SJSA1 (cell line): Measurements from ENCODE around the gene UQCR11. TPM values are rescaled to one million over a fixed set of nuclear protein-coding genes. Genes with fewer than 3 reads are reported as not detected.

ENCODE experiments used
- DNase-seq, 2 experiments: peaks; one replicate each; pipeline ENCODE4 v3.0.0-alpha.2; 2015 to 2020; ENCODE audit warnings: low spot score in 2 of 2, low read depth in 1 of 2
- H3K27ac ChIP-seq: fragments of 250-450 bp; sonication (Bioruptor Pico); 2 replicates; pipeline ENCODE4 v1.5.1; 2020; ENCODE audit warnings: mild to moderate bottlenecking, moderate library complexity
- H3K27me3 ChIP-seq: fragments of 250-450 bp; sonication (Bioruptor Pico); replicated peaks from 2 replicates; pipeline ENCODE4 v1.5.1; 2020; ENCODE audit warnings: mild to moderate bottlenecking, moderate library complexity
- H3K36me3 ChIP-seq: fragments of 250-450 bp; sonication (Bioruptor Pico); 2 replicates; pipeline ENCODE4 v1.5.1; 2020; ENCODE audit warnings: mild to moderate bottlenecking
- H3K4me1 ChIP-seq: fragments of 250-450 bp; sonication (Bioruptor Pico); replicated peaks from 2 replicates; pipeline ENCODE4 v1.6.1; 2021; ENCODE audit warnings: mild to moderate bottlenecking
- H3K4me3 ChIP-seq: fragments of 250-450 bp; sonication (Bioruptor Pico); 2 replicates; pipeline ENCODE4 v1.5.1; 2020; ENCODE audit warnings: mild to moderate bottlenecking
- H3K9me3 ChIP-seq: fragments of 250-450 bp; sonication (Bioruptor Pico); replicated peaks from 2 replicates; pipeline ENCODE4 v1.5.1; 2020; ENCODE audit warnings: mild to moderate bottlenecking
- total RNA-seq: library from RNA; depleted of rRNA; stranded (reverse); fragments of >200 nt; shearing (Covaris generic); gene quantifications from 2 replicates; pipeline ENCODE4 v1.2.3, GENCODE V29; 2014; rRNA removed

The UQCR11 gene
- total RNA-seq, 1 experiment from 2014 or later: 60.1 TPM

DNA sequence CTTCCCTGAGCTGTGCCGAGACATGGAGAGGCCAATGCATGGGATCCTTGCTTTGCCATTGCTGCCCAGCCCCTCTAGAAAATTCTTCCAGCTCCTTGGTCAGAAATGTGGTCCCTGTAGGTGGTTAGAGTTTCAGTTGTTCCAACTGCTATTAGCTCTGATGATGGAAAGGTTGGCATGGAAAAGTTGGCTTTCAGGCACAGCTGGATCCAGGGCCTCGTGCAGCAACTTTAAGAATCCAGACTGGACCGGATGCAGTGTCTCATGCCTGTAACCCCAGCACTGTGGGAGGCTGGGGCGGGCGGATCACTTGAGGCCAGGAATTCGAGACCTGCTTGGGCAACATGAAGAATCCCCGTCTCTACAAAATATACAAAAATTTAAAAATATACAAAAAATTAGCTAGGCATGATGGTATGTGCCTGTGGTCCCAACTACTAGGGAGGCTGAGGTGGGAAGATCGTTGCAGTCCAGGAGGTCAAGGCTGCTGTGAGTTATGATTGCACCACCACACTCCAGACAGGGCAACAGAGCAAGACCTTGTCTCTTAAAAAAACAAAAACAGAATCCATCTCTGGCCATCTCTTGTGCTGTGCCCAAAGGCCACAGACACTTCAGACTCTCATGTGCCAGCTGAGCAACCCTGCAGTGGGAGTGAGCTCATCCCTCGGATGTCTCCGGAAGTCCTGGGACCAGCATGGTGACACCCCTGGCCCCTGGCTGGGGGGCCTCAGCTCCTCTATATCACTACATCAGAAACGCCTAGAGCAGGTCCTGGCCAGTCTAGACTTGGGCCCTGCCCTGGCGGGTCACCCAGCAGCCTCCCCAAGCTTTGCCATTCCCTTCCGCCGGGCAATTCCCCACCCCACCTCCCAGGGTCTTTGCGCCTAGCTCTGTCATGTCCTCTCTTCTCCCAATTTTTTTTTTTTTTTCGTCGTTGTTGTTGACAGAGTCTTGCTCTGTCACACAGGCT is 53.9 kb downstream of the UQCR11 start:
- no peaks in the 10 kb centered on the region for H3K27me3 ChIP-seq
- no peaks in the 10 kb centered on the region for H3K4me1 ChIP-seq
- DNase-seq: no peak
- no peaks in the 10 kb centered on the region for H3K9me3 ChIP-seq
- peaks cover 7% of the 10 kb centered on the region for H3K36me3 ChIP-seq
- no peak overlapping the region for H3K4me3 ChIP-seq
- no peak overlapping the region for H3K27ac ChIP-seq

DNA sequence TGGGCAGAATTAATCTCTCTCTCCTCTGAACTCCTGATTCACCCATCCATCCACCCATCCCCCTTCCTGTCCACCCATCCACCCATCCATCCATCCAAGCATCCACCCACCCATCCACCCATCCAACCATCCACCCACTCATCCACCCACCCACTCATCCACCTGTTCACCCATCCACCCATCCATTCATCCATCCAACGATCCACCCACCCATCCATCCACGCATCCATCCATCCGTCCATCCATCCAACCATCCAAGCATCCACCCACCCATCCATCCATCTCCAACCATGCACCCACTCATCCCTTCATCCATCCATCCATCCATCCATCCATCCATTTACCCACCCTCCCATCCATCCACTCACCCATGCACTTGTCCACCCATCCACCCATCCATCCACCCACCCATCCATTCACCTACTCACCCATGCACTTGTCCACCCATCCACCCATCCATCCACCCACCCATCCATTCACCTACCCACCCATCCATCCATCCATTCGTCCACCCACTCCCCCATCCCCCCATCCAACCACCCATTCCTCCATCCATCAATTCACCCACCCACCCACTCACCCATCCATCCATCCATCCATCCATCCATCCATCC is 55.8 kb downstream of the UQCR11 start:
- Histone ChIP-seq H3K4me3 (no peak overlapping the region), H3K27me3 (peaks cover 10% of the 10 kb centered on the region), H3K9me3 (no peaks in the 10 kb centered on the region), H3K4me1 (no peaks in the 10 kb centered on the region), H3K27ac (no peak overlapping the region), H3K36me3 (0 out of 2 replicates have a peak, but pooled peaks cover 5% of the 10 kb centered on the region)
- DNase-seq: no peak

Other genes starting within 250 kb of the UQCR11 start
- gene NDUFS7, start 221.6 kb downstream of the UQCR11 start, total RNA-seq: 83.4 and 112 TPM in 2 replicates
- gene GAMT, start 203.9 kb downstream of the UQCR11 start, total RNA-seq: 28.6 and 35.8 TPM in 2 replicates
- gene DAZAP1, start 197.9 kb downstream of the UQCR11 start, total RNA-seq: 92.9 and 131 TPM in 2 replicates
- 1,442 and 2,183 TPM in 2 replicates for gene RPS15, start 167.1 kb downstream of the UQCR11 start, total RNA-seq
- gene APC2, start 155.3 kb downstream of the UQCR11 start, total RNA-seq: 0.25 TPM in 1 of 2 replicates, not detected in the other
- 29.3 and 34.2 TPM in 2 replicates for gene C19orf25, start 126.2 kb downstream of the UQCR11 start, total RNA-seq
- 0.34 TPM in 1 of 2 replicates, not detected in the other for gene PCSK4, start 115.1 kb downstream of the UQCR11 start, total RNA-seq
- 0.92 TPM in 1 of 2 replicates, not detected in the other for gene REEP6, start 114.3 kb downstream of the UQCR11 start, total RNA-seq
- gene ADAMTSL5, start 92.4 kb downstream of the UQCR11 start, total RNA-seq: 2.6 and 4.0 TPM in 2 replicates
- gene PLK5, start 81.4 kb downstream of the UQCR11 start, total RNA-seq: not detected in 2 replicates
- 109 and 116 TPM in 2 replicates for gene MEX3D, start 37.1 kb downstream of the UQCR11 start, total RNA-seq
- gene MBD3, start 12.6 kb downstream of the UQCR11 start, total RNA-seq: 128 and 130 TPM in 2 replicates
- gene TCF3, start 47.2 kb upstream of the UQCR11 start, total RNA-seq: 128 and 245 TPM in 2 replicates
- gene ONECUT3, start 148.0 kb upstream of the UQCR11 start, total RNA-seq: not detected in 2 replicates
- gene ATP8B3, start 206.8 kb upstream of the UQCR11 start, total RNA-seq: 2.7 and 3.8 TPM in 2 replicates
- gene REXO1, start 243.0 kb upstream of the UQCR11 start, total RNA-seq: 14.1 and 36.2 TPM in 2 replicates